AG10803 (cell line): ENCODE measurements around the gene SLC38A5.

Source experiments
- DNase-seq: peaks from one replicate; pipeline ENCODE4 v3.0.0; 2010; ENCODE audit warnings: low read depth
- H3K4me3 ChIP-seq: 2 replicates; pipeline ENCODE4 v1.5.1; 2011; ENCODE audit warnings: mild to moderate bottlenecking, low read length, control low read depth
- CTCF ChIP-seq: conservative IDR thresholded peaks from 2 replicates; pipeline ENCODE4 v1.5.1; 2011; ENCODE audit warnings: mild to moderate bottlenecking, low read length, control low read depth, inconsistent platforms

Gene SLC38A5

GRCh38 chrX:48513670-48514069 lies 43.6 kb upstream of the SLC38A5 start:
- no peak for DNase-seq
- no peak for TF ChIP-seq CTCF
- no peak overlapping the region for H3K4me3 ChIP-seq

- H3K4me3 ChIP-seq = no peak overlapping the region
- TF ChIP-seq CTCF = no peak
- DNase-seq = no peak
These were observed 42.4 kb upstream of the SLC38A5 start for GRCh38 chrX:48512371-48512935.

- DNase-seq = no peak
- peak; percentile 52 for TF ChIP-seq CTCF
- no peak overlapping the region for H3K4me3 ChIP-seq
These were observed 41.5 kb upstream of the SLC38A5 start for GRCh38 chrX:48511560-48511959.

- TF ChIP-seq CTCF = no peak
- DNase-seq = no peak
- peak overlapping the region; percentile 77 for H3K4me3 ChIP-seq
These were observed 39.6 kb upstream of the SLC38A5 start for GRCh38 chrX:48509619-48510018.

DNA sequence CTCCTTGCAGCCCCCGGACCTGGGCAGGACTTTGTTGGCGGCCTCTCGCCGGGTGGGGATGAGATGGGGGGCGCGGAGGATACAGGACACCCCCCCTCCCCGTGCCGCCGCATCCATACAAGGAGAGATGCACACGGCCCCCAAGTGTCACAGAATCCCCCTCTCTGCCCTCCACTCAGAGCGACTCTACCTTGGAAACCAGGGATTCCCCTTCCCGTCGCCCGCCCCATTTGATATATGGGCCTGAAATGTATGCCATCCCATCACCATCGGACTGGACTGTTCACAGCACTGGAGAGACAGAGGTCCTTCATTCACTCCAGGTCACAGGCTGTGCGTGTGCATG lies 39.2 kb upstream of the SLC38A5 start:
- DNase-seq = no peak
- no peak for TF ChIP-seq CTCF
- peak overlapping the region; percentile 77 for H3K4me3 ChIP-seq

DNA sequence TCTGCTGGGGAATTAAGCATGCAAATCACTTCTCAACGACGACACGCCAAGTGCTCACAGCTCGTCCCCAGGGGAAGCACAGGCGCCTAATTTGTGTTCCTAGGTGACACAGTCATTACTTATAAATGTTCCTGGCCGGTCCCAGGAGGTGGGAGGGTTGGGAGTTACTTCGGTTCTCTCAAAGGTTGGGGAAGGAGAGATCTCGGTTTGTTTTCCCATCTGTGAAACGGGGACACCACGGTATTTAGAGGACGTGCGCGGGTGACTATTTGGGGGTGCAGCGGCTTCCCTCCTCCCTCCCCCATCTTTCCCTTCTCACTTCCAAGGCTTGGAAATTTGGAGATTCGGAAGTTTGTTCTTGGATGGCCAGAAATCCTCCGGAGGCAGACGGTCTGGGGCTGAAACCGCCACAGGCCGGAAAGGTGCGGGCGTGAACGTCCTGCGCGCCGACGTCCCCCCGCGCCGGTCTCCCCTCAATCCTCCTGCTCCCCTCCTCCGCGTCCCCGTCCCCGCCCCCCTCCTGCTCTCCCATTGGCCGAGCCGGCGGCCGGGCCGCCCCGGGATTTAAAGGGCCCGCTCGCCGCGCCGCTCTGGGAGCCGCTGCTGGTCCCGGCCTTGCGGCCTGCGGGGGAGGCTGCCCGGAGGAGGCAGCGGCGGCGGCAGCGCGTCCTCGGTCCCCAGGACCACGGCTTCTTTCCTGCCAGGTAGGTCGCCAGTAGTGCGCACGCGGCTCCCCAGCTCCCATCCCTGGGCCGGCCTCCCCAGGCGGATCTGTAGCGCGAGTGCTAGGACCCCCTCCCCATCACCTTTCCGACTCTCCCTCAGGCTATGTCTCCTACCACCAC lies 38.6 kb upstream of the SLC38A5 start, which contains the start of gene PORCN:
PORCN (plus strand) TSS at position 593 of the 845 bp plus-strand sequence. CDS start 829 bp downstream, outside the sequence.
- no peak for TF ChIP-seq CTCF
- peak; percentile 58 for DNase-seq
- peak within 1 kb of the TSS; percentile 77 for H3K4me3 ChIP-seq

DNA sequence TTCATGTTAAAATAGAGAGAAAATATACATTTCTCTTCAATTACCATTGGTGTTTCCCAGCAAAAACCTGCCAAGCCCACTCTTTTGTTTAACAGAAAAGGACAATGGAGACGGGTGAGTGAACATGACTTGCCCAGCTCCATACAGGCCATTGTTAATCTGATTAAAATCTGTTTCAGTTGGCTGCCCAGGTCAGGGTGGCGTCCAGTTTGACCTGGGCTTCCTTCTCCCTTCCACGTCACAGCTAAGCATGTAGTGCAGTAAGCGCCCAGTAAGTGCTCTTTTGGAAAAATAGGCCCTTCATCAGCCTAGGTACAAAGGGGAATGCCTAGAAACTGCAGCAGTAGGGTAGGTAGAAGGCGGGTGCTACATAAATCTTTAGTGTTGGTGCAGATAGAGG lies 37.2 kb upstream of the SLC38A5 start:
- H3K4me3 ChIP-seq = no peak overlapping the region
- TF ChIP-seq CTCF = no peak
- no peak for DNase-seq
